GM18951 (cell line): ENCODE results near the gene RPS10.

ENCODE experiments used
- POLR2A ChIP-seq: IDR thresholded peaks from 4 replicates; pipeline ENCODE4 v1.6.1; 2011; ENCODE audit warnings: mild to moderate bottlenecking; ENCODE audit not compliant: insufficient read length, insufficient read depth; ENCODE audit errors: extremely low read depth
- in situ Hi-C: fragments of 300-500 bp; cut with MboI; formaldehyde crosslinking; loops from one replicate; pipeline ENCODE4 v1.12.0; 2022; ENCODE audit warnings: low sequenced_read_pairs, mixed read lengths, inconsistent platforms; ENCODE audit not compliant: unreplicated experiment

Gene RPS10

DNA sequence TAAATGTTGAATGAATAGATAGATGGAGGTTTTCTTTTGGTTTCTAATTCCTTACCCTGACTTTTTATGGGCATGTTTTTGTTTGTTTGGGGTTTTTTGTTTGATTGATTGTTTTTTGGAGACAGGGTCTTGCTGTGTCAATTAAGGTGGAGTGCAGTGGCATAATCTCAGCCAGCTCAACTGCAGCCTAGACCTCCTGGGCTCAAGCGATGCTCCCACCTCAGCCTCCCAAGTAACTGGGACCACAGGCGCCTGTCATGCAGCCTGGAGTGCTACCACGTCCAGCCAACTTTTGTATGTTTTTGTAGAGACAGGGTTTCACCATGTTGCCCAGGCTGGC lies 31.9 kb downstream of the RPS10 start:
- in situ Hi-C loops: no loop called here
- TF ChIP-seq POLR2A: no peak

DNA sequence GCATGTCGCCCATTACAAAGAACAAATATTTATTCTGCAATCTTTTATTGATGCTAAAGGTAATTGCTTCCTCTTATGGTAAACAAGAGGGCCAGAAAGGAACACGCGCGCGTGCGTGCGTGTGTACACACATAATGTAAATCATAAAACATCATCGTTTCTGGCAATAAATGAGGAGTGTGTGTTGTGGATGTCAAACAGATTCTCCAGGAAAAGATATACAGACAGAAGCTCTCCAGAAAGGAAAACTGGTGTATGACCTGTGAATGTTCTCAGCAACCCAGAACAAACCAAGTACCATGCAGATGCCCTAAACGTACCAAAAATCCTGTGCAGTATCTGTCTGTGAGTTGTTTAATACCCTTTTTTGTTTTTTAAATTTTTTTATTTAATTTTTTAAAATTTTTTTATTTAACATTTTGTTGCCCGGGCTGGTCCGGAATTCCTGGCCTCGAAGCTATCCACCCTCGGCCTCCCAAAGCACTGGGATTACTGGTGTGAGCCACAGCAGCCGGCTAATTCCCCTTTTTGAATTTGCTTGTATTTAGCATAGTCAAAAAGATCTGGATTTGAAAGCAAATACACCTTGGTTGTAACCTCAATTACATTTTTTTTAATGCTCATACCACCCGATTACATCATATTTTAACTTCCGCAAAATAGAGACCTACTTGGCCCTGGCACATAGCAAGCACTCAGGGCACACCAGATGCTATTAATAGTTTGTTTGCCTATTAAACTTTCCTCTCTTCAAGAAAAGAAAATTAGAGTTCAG lies 32.5 kb downstream of the RPS10 start:
- in situ Hi-C loops: no loop called here
- no peak for TF ChIP-seq POLR2A

DNA sequence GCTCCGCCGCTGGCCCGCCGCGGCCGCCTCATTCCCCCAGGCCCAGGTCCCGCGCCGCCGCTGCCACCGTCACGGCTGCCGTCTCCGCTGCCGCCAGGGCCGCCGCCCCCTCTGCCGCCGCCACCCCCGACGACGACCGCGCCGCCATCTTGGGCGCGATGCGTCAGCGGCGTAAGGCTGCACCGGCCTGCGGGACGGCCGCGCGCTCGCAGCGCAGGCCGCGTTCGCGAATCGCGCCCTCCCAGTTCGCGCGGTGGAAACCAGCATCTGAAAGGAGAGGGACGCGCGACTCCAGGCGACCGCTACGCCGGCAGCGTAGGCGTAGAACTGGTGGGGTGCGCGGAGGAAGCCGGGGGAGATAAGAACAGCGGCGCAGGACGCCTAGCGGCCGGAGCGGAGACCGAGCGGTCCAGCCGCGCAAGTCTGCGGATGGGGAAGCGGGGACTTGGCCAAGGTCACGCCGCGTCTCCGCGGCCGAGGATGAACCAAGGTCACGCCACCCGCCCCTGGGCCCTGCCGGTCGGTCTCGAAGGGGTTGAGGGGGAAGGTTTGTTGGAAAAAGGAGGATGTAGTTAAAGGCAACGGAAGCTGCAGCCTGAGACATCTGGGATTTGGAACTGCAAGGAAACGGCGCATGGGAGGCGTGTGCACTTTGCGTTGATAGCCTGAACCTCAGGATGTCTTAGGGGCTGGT lies 33.2 kb downstream of the RPS10 start, which contains the start of gene NUDT3:
Gene NUDT3 (minus strand): TSS at position 173 of the 694 bp plus-strand sequence. CDS start 307 bp downstream, outside the sequence.
- peak; percentile 87 for TF ChIP-seq POLR2A
- in situ Hi-C loops: no loop called here

DNA sequence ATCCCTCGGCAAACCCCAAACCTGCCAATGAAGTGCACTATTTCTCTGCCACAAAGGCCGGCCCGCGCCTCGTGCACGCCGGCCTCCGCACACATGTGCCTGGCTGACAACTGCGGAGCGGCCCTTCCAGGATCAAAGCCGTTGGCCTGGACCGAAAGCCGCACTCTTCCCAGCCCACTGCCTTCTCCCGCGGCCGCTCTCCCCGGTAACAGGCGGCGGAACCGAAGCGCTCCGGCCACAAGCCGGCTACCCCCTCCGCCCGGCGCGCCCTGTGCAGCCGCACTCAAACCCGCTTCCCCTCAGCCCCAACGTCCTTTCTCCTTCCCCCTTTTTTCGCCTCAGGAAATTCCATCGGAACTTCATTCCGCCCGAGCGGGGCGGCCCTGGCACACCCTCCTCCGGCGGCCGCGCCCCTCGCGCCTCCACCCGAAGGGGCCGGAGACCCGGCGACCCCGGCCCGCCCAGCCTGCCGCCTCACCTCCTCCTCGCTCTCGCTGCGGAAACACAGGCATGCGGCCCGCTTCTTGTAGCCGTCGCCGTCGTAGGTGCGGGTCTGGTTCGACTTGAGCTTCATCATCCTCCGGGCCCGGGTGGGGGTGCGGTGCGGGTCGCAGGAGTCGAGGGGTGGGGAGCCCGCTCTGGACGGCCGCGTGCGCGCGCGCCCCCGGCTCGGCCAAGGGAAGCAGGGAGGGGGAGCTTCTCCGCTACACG lies 33.9 kb downstream of the RPS10 start:
- in situ Hi-C loops: no loop called here
- peak; percentile 41 for TF ChIP-seq POLR2A

DNA sequence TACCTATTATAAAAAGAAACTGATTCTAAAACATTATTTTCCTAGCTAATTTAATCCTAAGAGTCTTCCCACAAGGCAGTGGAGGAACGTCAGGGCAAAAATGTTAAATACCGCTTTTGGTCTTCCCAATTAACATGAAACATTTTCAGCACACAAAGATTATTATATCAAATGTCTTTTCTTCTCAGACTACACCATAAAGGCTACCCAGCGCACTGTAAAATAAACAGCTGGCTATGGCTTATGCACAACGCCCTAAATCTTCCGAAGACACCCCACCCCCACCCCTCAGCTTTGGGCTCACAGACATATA lies 34.4 kb downstream of the RPS10 start:
- in situ Hi-C loops: no loop called here
- TF ChIP-seq POLR2A: no peak

DNA sequence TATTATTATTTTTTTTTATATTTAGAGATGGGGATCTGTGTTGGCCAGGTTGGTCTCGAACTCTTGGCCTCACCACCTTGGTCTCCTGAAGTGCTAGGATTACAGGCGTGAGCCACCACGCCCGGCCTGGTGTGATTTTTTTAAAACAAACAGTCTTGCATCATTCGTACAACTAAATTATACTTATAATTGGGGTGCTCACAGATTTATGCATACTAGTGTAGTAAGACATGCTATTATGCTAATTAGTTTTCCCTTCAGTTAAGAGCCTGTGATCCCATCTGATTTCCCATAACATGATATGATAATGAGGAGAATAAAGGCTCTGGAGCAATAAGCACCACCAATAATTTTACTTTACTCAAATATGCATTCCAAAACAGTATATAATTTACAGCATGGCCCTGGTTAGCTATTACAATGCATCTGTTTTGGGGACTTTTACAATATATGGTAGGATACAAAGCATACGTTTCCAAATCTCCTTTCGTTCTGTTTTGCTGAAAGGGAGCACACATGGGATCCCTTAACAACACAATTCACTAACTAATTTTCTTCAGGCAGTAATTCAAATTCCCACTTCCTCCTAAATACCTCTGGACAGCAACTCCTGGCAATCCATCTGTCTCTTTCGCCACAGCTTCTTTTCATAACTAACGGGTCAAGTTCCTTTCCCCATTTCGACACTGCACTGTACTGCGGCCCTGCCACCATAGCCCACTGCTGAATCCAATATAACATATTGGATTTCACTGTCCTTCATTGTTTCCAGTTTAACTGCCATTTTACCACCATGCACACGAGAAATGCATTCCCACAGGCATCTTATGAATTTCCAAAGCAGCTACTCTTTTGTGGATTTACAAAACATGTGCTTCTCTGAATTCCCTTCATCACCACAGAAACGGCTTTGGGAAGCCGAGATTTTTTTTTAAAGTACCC lies 35.1 kb downstream of the RPS10 start:
- in situ Hi-C loops: no loop called here
- no peak for TF ChIP-seq POLR2A

DNA sequence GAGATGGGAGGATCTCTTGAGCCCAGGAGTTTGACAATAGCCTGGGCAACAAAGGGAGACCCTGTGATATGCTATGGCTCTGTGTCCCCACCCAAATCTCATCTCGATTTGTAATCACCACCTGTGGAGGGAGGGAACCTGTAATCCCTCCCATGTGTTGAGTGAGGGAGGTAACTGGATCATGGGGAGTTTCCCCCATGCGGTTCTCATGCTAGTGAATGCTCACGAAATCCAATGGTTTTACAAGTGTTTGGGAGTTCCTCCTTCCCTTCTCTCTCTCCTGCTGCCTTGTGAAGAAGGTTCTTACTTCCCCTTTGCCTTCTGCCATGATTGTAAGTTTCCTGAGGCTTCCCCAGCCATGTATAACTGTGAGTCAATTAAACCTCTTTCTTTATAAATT lies 36.8 kb downstream of the RPS10 start:
- in situ Hi-C loops: no loop called here
- TF ChIP-seq POLR2A: no peak

DNA sequence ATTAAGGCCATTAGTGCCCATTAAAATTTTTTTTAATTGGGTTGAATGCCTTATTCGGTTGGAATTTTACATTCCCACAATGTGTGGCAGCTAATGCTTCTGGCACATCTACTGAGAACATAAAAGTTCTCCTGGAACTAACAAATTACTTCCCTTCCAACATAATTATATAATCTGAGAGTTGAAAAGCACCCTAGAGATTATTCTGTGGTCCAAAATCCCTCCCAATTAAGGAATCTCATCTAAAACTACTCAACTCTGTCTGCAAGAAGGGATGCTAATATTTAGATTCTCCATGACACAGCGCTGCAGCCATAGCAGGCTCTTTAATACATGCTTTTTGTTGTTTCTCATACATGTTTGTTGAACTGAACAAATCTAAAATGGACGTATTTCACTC lies 37.4 kb downstream of the RPS10 start:
- in situ Hi-C loops: no loop called here
- TF ChIP-seq POLR2A: no peak

DNA sequence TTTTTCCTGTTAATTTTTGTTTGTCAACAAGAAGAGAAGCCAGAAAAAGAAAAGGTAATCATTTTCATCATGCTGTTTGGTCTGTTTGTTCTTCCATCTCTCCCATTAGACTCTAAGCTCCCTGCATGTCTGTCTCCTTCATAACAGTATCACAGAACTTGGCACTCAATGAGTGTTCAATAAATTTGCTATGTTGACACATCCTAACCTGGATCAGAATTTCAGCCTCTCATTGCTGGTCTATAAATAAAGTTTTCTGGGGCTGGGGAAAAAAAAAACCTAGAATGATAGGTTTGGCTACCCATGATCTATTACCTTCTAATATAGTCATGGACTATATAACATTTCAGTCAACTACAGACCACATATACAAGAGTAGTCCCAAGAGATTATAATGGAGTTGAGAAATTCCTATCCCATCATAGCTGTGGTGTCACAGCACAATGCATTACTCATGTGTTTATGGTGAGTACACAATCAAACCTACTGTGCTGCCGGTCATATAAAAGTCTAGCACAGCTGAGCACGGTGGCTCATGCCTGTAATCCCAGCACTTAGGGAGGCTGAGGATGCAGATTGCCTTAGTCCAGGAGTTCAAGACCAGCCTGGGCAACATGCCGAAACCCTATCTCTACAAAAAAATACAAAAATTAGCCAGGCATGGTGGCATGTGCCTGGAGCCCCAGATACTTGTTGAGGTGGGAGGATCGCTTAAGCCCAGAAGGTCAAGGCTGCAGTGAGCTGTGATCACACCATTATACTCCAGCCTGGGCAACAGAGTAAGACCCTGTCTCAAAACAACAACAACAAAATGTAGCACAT lies 39.3 kb downstream of the RPS10 start:
- TF ChIP-seq POLR2A: no peak
- in situ Hi-C loops: no loop called here

DNA sequence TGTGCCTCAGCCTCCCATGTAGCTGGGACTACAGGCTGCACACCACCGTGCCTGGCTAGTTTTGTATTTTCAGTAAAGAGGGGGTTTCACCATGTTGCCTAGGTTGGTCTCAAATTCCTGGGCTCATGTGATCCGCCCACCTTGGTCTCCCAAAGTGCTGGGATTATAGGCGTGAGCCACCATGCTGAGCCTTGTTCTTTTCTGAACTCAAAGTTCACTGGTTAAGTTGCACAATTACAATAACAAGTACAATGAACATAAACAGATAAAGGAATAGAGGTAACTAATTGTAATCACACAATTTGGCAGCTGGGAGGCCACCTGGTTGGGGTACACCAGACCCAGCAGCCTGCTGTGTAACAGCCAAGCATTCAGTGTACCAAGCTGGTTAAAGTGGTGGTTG lies 40.1 kb downstream of the RPS10 start:
- in situ Hi-C loops: no loop called here
- no peak for TF ChIP-seq POLR2A

DNA sequence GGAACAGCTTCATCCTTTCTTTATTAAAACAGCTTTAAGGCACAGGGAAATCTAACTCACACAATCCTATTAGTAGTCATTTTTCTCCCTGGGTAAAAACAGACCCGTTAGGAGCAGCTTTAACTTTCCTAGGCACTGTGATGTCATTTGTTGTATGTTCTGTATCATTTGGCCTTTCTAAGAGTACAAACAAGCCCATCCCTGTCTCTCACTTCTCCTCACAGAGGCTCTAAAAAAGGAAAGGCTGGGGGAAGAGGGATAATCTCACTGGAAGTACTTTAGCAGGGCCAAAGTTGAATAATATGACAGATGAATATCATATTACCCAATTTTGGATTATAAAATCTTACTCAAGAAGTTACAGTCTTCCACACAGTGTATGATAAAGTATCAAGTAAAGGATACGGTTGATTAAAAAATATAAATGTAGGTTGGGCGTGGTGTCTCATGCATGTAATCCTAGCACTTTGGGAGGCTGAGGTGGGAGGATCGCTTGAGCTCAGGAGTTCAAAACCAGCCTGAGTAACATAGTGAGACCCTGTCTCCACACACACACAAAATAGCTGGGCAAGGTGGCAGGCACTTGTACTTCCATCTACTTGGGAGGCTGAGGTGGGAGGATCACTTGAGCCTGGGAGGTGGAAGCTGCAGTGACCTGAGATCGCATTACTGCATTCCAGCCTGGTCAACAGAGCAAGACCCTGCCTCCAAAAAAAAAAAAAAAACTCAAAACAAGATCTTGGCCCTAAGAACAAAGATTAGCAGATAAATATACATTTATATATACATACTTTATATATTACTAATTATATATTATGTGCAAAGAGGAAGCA lies 41.3 kb downstream of the RPS10 start:
- TF ChIP-seq POLR2A: no peak
- in situ Hi-C loops: no loop called here

DNA sequence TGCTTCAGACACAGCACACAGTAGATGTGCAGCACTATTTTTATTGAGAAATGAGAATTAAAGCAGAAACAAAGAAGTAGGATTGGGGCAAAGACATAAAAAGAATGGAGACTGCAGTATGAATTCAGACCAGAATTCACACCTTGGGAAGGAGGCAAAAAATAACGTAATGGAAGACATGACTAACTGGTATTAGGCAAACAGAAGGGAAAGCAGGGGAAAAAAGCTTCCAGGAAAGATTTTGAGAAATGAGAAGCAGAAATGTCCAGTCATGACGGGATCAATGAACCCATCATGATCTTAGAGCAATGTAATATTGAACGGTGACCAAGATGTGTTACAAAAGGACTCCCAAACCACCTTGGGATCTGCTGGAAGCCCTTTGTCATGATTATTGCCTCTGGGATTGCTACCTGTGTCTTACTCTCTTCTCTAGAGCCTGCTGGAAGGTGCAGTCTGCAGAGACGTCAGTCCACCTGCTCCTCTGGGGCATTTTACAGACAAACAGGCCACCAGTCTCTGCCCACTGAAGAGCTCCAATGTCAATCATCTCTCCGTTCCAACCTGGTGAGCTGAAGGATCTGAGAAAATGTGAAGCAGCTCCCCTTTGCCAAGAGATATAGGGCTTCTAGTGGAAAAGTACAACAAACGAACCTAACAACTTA lies 42.1 kb downstream of the RPS10 start:
- TF ChIP-seq POLR2A: no peak
- in situ Hi-C loops: no loop called here
